NCI-H2107 treated with DMSO at 0.1 percent for 48 hours (cell line): ENCODE data around the gene RAB43.

ENCODE experiments used
- DNase-seq: peaks from one replicate; lab custom pipeline; 2025; ENCODE audit not compliant: unreplicated experiment; lab: John Stamatoyannopoulos, UW

Gene RAB43

DNA sequence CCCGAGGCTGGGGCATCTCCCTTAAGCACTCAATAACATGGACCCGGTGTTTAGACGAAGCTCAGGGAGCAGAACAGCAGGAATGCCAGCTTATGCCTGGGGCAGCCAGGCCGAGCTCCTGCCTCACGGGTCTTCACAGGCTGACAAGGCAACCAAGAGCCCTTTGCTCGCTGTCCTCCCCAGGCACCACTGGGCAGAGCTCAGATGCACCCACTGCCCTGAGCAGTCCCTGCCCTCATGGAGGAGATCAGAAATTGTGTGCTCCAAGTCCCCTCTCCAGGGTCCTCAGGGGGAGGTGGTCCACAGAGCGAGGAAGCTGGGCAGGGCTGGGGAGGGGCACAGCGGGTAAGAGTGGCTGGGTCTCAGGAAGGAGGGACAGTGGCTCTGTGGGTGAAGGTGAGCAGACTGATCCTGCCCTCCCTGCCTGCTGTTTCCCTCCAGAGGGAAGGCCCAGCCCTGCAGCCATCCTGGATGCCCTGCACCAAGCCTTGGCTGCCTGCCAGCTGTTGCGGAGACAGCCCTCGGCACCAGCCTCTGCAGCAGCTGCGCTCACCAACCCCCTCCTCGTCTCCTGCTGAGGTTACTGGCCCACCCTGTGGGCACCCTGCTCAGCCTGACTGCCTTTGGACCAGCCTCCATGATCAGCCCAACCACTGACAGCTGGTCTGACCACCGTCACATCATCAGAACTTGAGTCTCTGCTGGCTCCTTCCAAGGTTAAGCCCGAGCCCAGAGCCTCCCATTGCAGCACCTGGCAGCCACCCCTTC is 82.1 kb downstream of the RAB43 start:
- DNase-seq = peak; percentile 72

GRCh38 chr3:129038121-129038855 is 83.3 kb downstream of the RAB43 start:
- DNase-seq = no peak
